GM18909 (cell line): ENCODE results near the gene USO1.
"Not testable (repeated sequence)": the region's sequence is repeated elsewhere in the genome, so short reads cannot be mapped to it uniquely, and the experiment has no call there.

ENCODE experiments used
- ATAC-seq: cut with Tn5 transposase; IDR thresholded peaks from one replicate; pipeline ENCODE4 v1.9.1; 2021; ENCODE audit warnings: mild to moderate bottlenecking; ENCODE audit not compliant: unreplicated experiment, poor library complexity

USO1 gene

GRCh38 chr4:75745721-75746199 lies 21.4 kb downstream of the USO1 start:
- ATAC-seq = no peak

GRCh38 chr4:75752637-75753036 lies 28.3 kb downstream of the USO1 start:
- ATAC-seq = no peak

DNA sequence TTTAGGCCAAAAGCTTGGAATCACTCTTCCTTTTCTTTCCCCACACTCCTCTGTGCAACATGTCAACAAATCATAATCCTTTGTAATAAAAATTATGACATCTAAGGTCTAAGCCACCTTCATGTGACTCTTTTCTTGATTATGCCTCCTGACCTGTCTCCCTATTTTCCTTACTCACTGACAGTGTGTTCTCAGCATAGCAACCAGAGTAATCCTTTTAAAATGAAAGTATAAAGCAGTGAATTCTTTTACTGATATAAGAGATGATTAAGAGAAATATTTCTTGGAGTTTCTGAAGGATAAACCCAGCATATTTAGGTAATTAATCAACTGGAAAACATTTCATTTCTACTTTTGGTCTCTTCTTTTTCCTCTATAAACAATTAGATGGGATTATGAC lies 44.7 kb downstream of the USO1 start:
- ATAC-seq = no peak

- ATAC-seq = no peak
These were observed 47.2 kb downstream of the USO1 start for GRCh38 chr4:75771607-75772006.

DNA sequence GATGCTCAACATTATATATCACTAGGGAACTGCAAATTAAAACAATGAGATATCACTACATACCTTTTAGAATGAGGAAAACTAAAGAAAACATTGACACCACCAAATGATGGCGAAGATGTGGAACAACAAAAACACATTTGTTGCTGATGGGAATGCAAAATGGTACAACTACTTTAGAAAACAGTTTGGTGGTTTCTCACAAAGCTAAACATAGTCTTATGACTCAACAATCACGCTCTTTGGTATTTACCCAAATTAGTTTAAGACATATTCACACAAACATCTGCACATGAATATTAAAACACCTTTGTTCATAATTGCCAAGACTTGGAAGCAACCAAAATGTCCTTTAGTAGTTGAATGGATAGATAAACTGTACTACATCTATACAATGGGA lies 53.2 kb downstream of the USO1 start:
- no peak for ATAC-seq

GRCh38 chr4:75779105-75779757 lies 54.9 kb downstream of the USO1 start:
- ATAC-seq = peak; percentile 59

GRCh38 chr4:75781305-75781704 lies 56.9 kb downstream of the USO1 start:
- no peak for ATAC-seq

- peak; percentile 72 for ATAC-seq
These were observed 62.1 kb downstream of the USO1 start for GRCh38 chr4:75786526-75786925.

- no peak for ATAC-seq
These were observed 62.6 kb downstream of the USO1 start for GRCh38 chr4:75786938-75787337.

DNA sequence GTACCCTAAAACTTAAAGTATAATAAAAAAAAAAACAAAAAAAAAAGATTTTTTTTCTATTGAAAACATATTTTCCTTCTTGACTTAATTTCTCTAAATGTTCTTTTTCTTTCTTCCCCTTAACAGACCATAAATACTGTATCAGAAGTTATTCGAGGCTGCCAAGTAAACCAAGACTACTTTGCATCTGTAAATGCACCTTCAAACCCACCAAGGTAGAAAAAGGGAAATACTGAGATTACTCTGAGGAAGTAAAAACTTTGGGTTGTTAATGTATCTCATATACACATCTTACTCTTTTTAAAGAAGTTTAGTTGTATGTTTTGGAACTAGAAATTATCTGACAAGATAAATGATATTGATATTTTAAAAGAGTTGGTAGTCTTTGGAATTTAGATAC lies 65.6 kb downstream of the USO1 start:
- ATAC-seq = no peak

DNA sequence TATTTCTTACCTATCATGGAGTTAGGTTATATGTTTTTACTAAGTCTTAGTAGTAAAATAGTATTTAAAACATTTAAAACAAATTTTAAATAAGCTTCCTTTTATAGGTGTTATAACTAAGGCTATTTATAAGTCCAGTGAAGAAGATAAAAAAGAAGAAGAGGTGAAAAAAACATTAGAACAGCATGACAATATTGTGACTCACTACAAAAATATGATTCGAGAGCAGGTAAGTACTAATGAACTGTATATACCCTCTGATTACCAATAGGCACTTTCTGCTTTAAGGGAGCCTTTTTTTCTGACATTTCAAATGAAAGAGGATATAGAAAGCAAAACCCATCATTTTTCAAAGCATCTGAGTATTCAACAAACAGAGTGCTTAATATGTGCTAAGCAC lies 76.6 kb downstream of the USO1 start:
- no peak for ATAC-seq

GRCh38 chr4:75806035-75806434 lies 81.7 kb downstream of the USO1 start:
- not testable (repeated sequence) for ATAC-seq

- no peak for ATAC-seq
These were observed 93.5 kb downstream of the USO1 start for GRCh38 chr4:75817901-75818300.

DNA sequence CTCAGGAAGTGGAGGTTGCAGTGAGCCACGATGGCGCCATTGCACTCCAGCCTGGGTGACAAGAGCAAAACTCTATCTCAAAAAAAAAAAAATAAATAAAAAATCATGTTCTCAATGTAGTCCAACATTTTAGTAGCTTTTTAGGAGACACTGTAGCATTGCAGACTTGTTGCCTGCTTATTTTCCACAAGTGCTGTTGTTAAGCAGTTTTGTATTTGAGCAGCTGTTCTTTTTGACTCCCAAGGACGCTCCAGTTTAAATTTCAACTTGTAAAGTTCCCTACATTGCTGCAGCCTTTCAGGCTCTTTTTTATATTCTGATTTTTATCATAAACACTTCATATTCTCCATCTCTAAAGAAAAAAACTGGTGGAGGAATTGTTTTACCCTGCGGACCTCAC lies 94.7 kb downstream of the USO1 start:
- ATAC-seq = no peak

DNA sequence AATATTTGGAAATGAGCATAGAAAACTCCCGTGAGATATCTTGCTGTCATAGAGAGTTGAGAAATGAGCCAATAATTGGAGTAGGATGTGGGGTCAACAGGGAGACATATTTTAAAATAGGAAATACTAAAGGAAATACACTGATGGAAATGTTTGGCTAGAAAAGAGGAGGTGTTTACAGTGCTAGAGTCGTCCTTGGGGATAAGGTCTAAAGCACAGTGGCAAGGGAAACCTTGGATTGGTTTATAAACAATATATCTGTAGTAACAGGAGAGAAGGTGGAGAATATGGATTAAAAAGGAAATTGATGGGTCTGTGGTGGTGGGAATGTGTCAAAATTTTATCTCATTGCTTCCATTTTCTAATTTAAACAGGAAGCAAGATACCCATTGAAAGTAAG lies 95.8 kb downstream of the USO1 start:
- ATAC-seq = no peak

GRCh38 chr4:75820676-75821075 lies 96.3 kb downstream of the USO1 start:
- ATAC-seq = no peak

DNA sequence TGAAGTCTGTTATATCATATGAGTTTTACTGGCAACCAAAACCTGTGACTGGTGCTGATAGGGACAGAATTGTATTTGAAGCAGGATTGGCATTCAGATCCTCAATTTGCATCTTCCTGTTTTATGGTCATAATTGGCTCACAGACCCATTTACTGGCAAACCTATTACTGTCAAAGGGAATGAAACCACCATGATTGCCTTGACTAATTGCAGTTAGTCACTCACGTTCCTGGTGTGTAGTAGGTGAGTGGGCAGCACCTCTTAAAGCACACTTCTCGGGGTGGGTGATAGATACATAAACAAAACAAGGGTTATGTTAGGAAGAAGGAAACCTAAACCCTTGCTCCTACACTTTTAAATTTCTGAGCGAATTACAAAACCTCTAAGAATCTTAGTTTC lies 96.8 kb downstream of the USO1 start:
- no peak for ATAC-seq

GRCh38 chr4:75821966-75822365 lies 97.6 kb downstream of the USO1 start:
- ATAC-seq = no peak

DNA sequence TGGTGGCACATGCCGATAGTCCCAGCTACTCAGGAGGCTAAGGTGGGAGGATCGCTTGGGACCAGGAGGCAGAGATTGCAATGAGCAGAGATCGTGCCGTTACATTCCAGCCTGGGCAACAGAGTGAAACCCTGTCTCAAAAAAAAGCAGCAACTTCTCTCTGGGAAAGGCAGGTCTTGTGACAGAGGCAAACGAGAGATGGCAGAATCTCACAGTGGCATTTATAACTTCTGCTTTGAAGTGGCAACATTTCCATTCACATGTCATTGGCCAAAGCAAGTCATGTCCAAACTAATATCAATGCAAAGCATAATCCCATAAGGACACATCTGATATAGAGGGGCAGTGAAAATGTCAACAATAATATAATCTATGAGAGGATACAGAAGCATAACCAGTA lies 98.0 kb downstream of the USO1 start:
- ATAC-seq = no peak

DNA sequence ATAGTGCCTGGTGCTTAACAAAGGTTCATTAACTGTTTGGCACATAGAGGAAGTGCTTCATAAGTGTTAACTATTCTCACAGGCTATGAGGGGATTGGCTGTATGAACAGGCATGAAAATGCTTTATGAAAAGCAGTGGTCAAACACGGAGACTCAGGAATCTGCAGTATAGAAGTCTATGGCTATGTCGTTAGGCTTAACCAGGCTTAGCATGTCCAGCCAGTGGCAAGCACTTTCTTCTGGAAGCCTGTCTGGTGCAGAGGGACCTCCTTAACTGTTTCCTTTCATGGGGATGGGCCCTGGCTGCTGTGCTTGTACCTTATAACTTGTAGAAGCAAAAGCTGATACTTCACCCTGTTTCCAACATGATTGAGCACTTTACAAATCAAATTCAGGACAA lies 99.4 kb downstream of the USO1 start:
- no peak for ATAC-seq

- ATAC-seq = no peak
These were observed 106.5 kb downstream of the USO1 start for GRCh38 chr4:75830906-75831305.

DNA sequence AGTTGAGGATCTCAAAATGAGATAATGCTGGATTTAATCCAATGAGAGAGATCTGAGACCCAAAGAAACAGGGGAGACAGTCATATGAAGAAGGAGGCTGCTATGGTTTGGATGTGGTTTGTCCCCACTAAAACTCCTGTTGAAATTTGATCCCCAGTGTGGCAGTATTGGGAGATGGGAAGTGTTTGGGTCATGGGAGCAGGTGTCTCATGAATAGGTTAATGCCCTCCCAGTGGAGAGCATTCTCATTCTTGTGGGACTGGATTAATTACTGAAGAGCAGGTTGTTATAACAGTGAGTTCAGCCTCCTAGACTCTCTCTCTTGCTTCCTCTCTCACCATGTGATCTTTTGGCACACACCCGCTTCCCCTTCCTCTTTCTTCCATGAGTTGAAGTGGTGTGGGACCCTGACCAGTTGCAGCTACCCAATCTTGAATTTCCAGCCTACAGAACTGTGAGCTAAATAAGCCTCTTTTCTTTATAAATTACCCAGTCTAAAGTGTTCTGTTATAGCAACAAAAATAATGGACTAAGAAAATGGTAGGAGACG lies 107.6 kb downstream of the USO1 start:
- no peak for ATAC-seq
